Measurements from ENCODE around the gene CACNA1S. TPM values are rescaled to one million over a fixed set of nuclear protein-coding genes. Genes with fewer than 3 reads are reported as not detected.
A peak's percentile ranks its signal among the peaks of the same experiment; 100 is the strongest.

The CACNA1S gene
- total RNA-seq, 4 donors from 2014 or later: not detected

DNA sequence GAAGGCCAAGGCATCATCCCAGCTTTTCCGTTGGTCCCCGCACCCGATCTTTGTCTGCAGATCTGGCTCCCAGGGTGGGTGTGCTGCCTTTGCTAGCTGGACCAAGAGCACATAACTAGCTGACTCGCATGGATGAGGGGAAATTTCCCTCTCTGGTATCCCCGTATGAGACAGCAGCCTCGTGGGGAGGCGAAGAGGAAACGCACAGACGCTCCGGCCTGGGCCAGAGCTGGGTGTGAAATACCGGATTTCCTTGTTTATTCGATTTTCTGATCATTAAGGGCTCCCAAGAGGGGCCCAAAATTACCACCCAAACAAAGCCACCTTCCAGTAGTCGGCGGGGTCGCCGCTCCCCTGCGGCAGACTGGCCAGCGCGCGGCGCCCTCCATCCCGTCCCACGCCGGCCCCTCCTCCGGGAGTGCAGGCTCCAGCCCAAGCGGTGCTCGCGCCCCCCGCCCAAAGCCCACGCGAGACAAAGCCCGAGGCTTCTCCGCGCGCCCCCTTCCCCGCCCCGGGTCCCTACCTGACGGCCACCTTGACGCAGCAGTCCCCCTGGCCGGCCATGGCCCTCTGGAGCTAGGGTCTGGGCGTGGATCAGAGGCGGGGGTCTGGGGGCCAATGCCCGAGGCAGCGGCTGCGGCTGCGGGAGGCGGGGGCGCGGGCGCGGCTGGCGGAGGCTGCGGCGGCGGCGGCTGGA is 89.3 kb downstream of the CACNA1S start:
- Histone ChIP-seq H3K36me3 (no peaks in the 10 kb centered on the region), H3K9me3 (no peaks in the 10 kb centered on the region), H3K27ac (peak overlapping the region; percentile 6 to 78 (median 48)), H3K4me3 (peak overlapping the region; percentile 32 to 79 (median 52)), H3K27me3 (peaks cover 0 to 22% (median 0%) of the 10 kb centered on the region in 4 donors), H3K4me1 (peaks cover 34 to 88% (median 48%) of the 10 kb centered on the region in 3 donors)
- DNase-seq: no peak
- WGBS, 2 donors: 16 to 32% methylated on average over 6 to 16 of the region's 56 CpGs
- TF ChIP-seq POLR2A (IDR thresholded peaks at IDR 0.05): no peak
- TF ChIP-seq CTCF (IDR thresholded peaks at IDR 0.05): no peak
- intact Hi-C loops (cut with DNase I): no loop called here

- Histone ChIP-seq H3K9me3 (no peaks in the 10 kb centered on the region), H3K4me1 (peaks cover 34 to 84% (median 45%) of the 10 kb centered on the region in 3 donors), H3K27me3 (peaks cover 0 to 25% (median 0%) of the 10 kb centered on the region in 4 donors), H3K4me3 (peak overlapping the region in 3 of 4 donors; percentile 43 to 79 (median 61)), H3K27ac (peak overlapping the region in 3 of 4 donors; percentile 6 to 78 (median 70)), H3K36me3 (no peaks in the 10 kb centered on the region)
- TF ChIP-seq POLR2A (IDR thresholded peaks at IDR 0.05) (no peak), CTCF (IDR thresholded peaks at IDR 0.05) (no peak)
- intact Hi-C loops (cut with DNase I): no loop called here
- WGBS, 2 donors: 26 to 67% methylated on average over 2 of the region's 2 CpGs
- DNase-seq: no peak
Observed at GRCh38 chr1:201022493-201022819, 89.8 kb downstream of the CACNA1S start.

DNA sequence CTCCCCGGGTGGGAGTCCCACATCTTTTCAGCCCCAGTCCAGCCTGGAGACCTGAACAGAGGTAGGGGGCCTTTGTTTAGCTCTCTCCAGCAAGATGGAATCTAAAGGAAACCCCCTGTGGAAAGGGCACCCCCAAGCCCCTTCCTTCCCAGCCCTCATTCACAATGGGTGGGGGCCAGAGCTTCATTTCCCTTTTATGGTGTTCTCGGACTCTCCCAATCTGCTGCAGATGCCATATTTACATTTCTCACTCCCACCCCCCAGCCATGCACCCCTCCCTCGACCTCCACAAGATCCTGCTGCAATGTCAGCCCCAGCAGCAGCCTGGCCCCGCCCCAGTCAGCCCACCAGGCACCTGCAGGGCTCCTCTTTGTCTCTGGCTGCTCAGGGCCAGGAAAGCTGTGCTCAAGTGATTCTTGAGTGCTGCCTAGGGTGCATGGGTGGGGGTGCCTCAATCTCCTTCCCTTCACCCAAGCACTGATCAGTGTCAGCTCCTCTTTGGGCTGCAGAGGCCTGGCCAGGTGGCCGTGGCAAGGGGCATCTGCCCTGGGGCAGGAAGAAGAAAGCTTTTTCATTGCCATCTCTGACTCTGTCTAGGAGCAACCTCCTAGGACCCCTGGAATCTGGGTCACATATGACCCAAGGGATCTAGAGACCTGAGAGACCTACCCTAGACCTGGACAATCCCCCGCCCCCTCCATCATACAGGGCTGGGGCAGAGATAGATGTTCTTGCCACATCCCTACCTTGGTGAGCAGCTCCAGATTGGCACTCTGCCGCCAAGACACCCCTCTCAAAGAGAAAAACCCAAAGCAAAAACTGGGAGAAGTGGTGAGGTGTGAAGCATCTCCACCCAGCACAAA is 90.4 kb downstream of the CACNA1S start:
- no peak for DNase-seq
- Histone ChIP-seq H3K27me3 (peaks cover 0 to 31% (median 0%) of the 10 kb centered on the region in 4 donors), H3K4me3 (peak overlapping the region in 2 of 4 donors; percentile 61 to 79), H3K9me3 (no peaks in the 10 kb centered on the region), H3K4me1 (peaks cover 29 to 82% (median 45%) of the 10 kb centered on the region in 3 donors), H3K36me3 (no peaks in the 10 kb centered on the region), H3K27ac (peak overlapping the region in 2 of 4 donors; percentile 72 to 78)
- intact Hi-C loops (cut with DNase I): no loop called here
- TF ChIP-seq CTCF (IDR thresholded peaks at IDR 0.05) (no peak), POLR2A (IDR thresholded peaks at IDR 0.05) (no peak)
- whole genome bisulfite sequencing, 2 donors: 45 to 72% methylated on average over 2 of the region's 7 CpGs

- peaks cover 20 to 82% (median 44%) of the 10 kb centered on the region in 3 donors for H3K4me1 ChIP-seq
- DNase-seq: no peak
- WGBS, 2 donors: 80% methylated on average over 1 of the region's 11 CpGs; no CpG with 5 or more reads in 1 of the 2 donors
- H3K27me3 ChIP-seq: peaks cover 0 to 40% (median 0%) of the 10 kb centered on the region in 4 donors
- H3K9me3 ChIP-seq: no peaks in the 10 kb centered on the region
- TF ChIP-seq CTCF (IDR thresholded peaks at IDR 0.05): peak in 3 of 6 experiments; percentile 5 to 35 (median 6)
- no peak for TF ChIP-seq POLR2A (IDR thresholded peaks at IDR 0.05)
- intact Hi-C loops (cut with DNase I): no loop called here
- H3K27ac ChIP-seq: peak overlapping the region in 3 of 4 donors; percentile 28 to 78 (median 72)
- no peaks in the 10 kb centered on the region for H3K36me3 ChIP-seq
- peak overlapping the region in 1 of 4 donors; percentile 61 for H3K4me3 ChIP-seq
Observed at GRCh38 chr1:201020721-201021629, 91.3 kb downstream of the CACNA1S start.

Data from esophagus squamous epithelium (tissue), 5 donors.